ENCODE data around the gene SLC16A10.
"Not testable (repeated sequence)": the region's sequence is repeated elsewhere in the genome, so short reads cannot be mapped to it uniquely, and the experiment has no call there.

SLC16A10 gene, protein sequence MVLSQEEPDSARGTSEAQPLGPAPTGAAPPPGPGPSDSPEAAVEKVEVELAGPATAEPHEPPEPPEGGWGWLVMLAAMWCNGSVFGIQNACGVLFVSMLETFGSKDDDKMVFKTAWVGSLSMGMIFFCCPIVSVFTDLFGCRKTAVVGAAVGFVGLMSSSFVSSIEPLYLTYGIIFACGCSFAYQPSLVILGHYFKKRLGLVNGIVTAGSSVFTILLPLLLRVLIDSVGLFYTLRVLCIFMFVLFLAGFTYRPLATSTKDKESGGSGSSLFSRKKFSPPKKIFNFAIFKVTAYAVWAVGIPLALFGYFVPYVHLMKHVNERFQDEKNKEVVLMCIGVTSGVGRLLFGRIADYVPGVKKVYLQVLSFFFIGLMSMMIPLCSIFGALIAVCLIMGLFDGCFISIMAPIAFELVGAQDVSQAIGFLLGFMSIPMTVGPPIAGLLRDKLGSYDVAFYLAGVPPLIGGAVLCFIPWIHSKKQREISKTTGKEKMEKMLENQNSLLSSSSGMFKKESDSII

GRCh38 chr6:111087106-111087835 lies at the start of gene SLC16A10:
SLC16A10 (plus strand) TSS chr6:111087503; CDS start chr6:111087753, 250 bp downstream.
- peak; percentile 86 for DNase-seq

DNA sequence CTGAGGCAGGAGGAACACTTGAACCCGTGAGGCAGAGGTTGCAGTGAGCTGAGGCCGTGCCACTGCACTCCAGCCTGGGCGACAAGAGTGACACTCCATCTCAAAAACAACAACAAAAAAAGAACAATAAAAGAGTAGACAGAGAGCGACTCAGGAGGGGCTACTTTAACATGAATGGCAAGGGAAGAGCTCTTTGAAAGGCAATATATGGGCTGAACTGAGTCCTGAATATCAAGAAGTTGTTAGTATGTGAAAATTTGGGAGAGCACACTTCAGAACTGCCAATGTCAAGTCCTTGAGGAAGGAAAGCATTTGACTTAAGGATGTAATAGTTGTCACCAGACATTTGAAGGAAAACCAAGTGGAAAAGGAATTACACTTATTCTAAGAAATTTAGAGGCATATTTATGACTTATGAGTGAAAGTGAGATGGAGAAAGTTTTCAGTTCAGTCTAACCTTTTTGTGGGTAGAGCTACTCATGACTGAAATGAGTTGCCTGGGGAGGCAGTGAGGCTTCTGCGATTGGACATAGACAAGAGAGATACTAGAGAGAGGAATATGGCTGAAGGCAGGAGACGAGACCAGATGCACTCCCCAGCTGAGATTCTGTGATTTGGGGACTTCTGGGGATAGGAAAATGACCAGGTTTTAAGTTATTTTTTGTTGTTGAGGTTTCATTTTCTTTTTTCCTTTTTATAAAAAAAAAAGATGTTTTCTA lies 48.6 kb upstream of the SLC16A10 start:
- no peak for DNase-seq

- DNase-seq: no peak
Observed at GRCh38 chr6:111041917-111042316, 45.4 kb upstream of the SLC16A10 start.

- no peak for DNase-seq
Observed at GRCh38 chr6:111047244-111047643, 40.1 kb upstream of the SLC16A10 start.

- no peak for DNase-seq
Observed at GRCh38 chr6:111050261-111051023, 36.9 kb upstream of the SLC16A10 start.

GRCh38 chr6:111052171-111052570 lies 35.1 kb upstream of the SLC16A10 start:
- DNase-seq: no peak

GRCh38 chr6:111057074-111057752 lies 30.1 kb upstream of the SLC16A10 start:
- DNase-seq: peak; percentile 80

- DNase-seq: no peak
Observed at GRCh38 chr6:111061508-111061907, 25.8 kb upstream of the SLC16A10 start.

- not testable (repeated sequence) for DNase-seq
Observed at GRCh38 chr6:111061985-111062384, 25.3 kb upstream of the SLC16A10 start.

- not testable (repeated sequence) for DNase-seq
Observed at GRCh38 chr6:111062860-111063259, 24.4 kb upstream of the SLC16A10 start.

DNA sequence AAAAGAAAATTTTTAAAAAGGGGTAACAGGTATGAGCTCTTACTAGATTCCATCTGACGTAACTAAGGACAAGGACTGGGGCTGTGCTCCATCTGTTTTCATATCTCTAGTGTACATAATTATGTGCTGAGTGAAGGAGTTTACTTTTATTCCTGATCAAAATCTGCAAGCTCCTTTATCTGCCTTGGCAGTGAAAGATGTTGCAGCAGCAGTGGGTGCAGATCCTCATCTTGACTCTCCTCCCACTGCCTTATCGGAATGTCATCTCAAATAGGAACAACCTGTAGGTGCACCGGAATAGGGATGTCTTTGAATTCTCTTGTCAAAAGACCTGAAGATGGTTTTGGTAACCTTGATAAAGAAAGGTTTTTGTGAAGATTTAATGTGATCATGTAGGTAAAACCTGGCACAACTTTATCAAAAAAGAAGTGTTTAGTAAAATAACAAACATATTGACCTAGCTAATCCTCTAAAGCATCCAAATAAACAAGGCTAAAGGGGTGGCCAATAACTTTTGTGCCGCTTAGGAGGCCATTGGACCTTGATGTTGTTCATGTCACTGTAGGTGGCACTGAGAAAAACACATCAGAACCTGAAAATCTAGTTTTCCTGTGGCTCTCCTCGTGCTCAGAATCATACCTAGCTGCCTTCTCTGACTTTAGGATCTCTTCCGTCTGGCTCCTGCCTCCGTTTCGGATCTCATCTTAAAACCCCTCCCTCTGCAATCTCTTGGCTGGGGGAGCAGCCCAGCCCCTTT lies 19.0 kb upstream of the SLC16A10 start:
- DNase-seq: peak; percentile 6

- DNase-seq: no peak
Observed at GRCh38 chr6:111068866-111069234, 18.5 kb upstream of the SLC16A10 start.

GRCh38 chr6:111069382-111070104 lies 17.8 kb upstream of the SLC16A10 start:
- DNase-seq: no peak

DNA sequence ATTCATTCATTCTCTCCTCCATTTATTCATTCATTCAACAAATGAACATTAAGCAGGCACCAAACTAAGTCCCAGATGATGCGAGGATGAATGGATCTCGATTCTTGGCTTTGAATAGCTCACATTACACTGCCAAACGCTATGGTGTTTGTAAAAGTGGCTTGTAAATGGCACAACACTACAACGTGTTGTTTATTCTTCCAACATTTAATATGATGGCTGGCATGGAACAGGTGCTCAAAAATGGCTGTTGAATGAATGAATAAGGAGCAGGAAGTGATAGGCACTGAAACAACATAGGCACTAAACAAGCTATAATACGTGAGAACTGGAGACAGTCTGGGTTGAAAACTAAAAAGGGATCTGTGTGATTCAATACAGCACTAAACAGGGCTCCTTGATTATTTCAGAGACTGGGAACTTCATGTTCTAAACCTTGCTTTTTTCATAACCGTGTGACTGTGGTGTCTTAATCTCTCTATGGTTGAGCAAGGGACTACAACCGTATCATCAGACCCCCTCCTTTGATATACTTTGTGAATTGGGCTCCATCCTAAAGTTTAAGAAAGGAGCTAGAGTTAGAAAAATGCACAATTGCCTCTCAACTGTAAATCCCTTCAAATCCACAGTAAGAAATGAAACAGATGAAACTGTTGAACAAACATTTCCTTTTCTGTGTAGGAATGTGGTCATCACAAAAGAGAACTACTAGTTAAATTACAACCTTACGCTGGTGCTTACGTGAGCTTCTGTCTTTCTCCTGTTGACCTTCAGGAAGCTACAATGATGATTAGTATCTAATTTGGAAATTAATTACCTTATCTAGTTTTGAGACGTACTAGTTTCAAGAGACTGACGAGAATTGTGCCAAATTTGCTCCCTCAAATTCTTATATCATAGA lies 16.9 kb upstream of the SLC16A10 start:
- DNase-seq: no peak

DNA sequence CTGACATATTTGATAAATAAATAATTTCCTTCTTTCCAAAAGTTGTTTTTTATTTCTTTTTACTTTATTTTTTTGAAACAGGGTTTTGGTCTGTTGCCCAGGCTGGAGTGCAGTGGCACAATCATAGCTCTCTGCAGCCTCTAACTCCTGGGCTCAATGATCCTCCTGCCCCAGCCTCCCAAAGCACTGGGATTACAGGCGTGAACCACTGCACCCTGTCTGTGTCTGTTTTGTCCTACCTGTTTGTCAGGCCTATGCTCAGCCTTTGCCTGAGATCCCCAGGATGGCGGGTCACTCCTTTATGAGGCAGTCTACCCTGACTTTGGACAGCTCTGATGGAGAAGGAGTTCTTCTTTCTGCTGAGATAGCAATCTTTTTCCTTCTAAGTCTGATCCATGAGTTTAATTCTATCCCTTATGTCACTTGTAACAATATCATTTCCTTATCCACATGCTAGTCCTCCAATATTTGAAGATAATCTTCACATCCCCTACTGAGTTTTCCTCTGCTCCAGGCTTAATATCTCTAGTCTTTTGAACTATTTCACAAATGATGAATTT lies 14.4 kb upstream of the SLC16A10 start:
- no peak for DNase-seq

DNA sequence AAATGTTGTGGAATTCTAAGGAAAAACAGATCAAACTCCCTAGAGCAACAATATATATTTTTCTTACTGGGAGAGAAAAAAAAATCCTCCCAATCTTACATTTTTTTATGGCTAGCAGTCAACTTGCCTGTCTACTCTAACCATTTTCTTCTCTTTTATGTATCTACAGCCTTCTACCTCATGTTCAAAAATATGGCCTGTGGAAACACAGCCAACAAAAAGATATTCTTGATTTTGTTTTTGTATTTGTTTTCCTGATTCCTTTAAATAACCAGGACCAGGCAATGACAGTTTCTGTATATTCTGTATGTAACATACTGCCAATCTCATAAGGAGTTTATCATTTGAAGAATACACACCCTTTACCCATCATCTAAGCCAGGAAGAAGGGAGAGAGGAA lies 13.0 kb upstream of the SLC16A10 start:
- DNase-seq: no peak

DNA sequence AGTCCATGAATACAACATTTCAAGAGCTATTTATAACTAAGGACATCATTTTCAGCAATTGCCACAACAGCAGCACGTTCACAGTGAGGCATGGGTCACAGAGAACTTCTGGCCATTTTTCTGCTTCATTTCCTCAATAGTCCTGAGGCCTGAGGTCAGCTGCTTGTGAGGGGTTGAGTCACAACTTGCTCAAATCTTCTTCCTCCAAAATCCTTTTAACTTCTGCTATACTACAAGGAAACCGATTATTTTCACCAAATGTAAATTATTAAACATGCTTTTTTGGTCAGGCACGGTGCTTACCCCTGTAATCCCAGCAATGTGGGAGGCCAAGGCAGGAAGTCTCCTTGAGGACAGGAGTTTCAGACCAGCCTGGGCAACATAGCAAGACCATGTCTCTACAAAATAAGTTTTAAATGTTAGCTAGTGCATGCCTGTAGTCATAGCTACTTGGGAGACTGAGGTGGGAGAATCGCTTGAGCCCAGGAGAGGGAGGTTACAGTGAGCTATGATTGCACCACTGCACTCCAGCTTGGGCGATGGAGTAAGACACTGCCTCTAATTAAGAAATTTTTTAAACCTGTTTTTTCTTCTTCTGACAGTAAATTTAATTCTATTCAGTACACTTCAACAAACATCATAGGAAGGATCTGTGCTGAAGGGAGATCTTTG lies 11.1 kb upstream of the SLC16A10 start:
- DNase-seq: no peak

GRCh38 chr6:111080698-111081097 lies 6.6 kb upstream of the SLC16A10 start:
- DNase-seq: peak; percentile 18

All from DMS53 (cell line).